Neuronal stem cell (in vitro differentiated cells): ENCODE results near the gene CCNT1.
"Not testable (repeated sequence)": the region's sequence is repeated elsewhere in the genome, so short reads cannot be mapped to it uniquely, and the experiment has no call there.

Experiments used
- DNase-seq: peaks from one replicate; pipeline ENCODE4 v3.0.0-alpha.2; 2013; ENCODE audit warnings: low spot score
- H2AFZ ChIP-seq: one replicate; pipeline ENCODE4 v1.6.1; 2013; ENCODE audit warnings: mild to moderate bottlenecking, low read length, inconsistent platforms
- H2AK5ac ChIP-seq: 2 replicates; pipeline ENCODE4 v1.6.1; 2013; ENCODE audit warnings: low read depth, mild to moderate bottlenecking, inconsistent platforms, low read length, moderate library complexity, mixed read lengths
- H2BK120ac ChIP-seq: 2 replicates; pipeline ENCODE4 v1.6.1; 2013; ENCODE audit warnings: low read depth, mild to moderate bottlenecking, inconsistent platforms, low read length, moderate library complexity, mixed read lengths
- H2BK12ac ChIP-seq: one replicate; pipeline ENCODE4 v1.6.1; 2013; ENCODE audit warnings: low read length, inconsistent platforms
- H2BK15ac ChIP-seq: 2 replicates; pipeline ENCODE4 v1.6.1; 2013; ENCODE audit warnings: mild to moderate bottlenecking, low read length, inconsistent platforms, mixed read lengths
- H2BK5ac ChIP-seq: one replicate; pipeline ENCODE4 v1.6.1; 2013; ENCODE audit warnings: inconsistent platforms, mild to moderate bottlenecking, low read length, moderate library complexity
- H3K14ac ChIP-seq: one replicate; pipeline ENCODE4 v1.6.1; 2013; ENCODE audit warnings: low read length, inconsistent platforms
- H3K18ac ChIP-seq: 2 replicates; pipeline ENCODE4 v1.6.1; 2013; ENCODE audit warnings: low read length, inconsistent platforms
- H3K23ac ChIP-seq: 2 replicates; pipeline ENCODE4 v1.6.1; 2013; ENCODE audit warnings: low read depth, mild to moderate bottlenecking, mixed read lengths, low read length, inconsistent platforms; ENCODE audit not compliant: poor library complexity
- H3K27ac ChIP-seq: replicated peaks from 3 replicates; pipeline ENCODE4 v1.5.1; 2013; ENCODE audit warnings: low read length, inconsistent platforms
- H3K27me3 ChIP-seq, 3 experiments: 2 replicates each; pipeline ENCODE4 v1.6.1; 2013; ENCODE audit warnings: low read length in 3 of 3, mild to moderate bottlenecking in 2 of 3, inconsistent platforms in 1 of 3, low read depth in 1 of 3, mixed read lengths in 1 of 3, moderate library complexity in 1 of 3; ENCODE audit not compliant: control insufficient read depth in 3 of 3, insufficient read depth in 3 of 3
- H3K36me3 ChIP-seq, 2 donors: replicated peaks in 1 of 2; 2 replicates each; pipeline ENCODE4 v1.6.1; 2013; ENCODE audit warnings: low read length in 2 of 2; ENCODE audit not compliant: control insufficient read depth in 2 of 2, insufficient read depth in 2 of 2
- H3K4ac ChIP-seq: 2 replicates; pipeline ENCODE4 v1.6.1; 2013; ENCODE audit warnings: inconsistent platforms, mild to moderate bottlenecking, low read length, moderate library complexity
- H3K4me1 ChIP-seq, 2 donors: 1 replicate in 1 of 2; 2 replicates in 1 of 2; pipeline ENCODE4 v1.6.1; 2013; ENCODE audit warnings: low read length in 2 of 2, low read depth in 1 of 2; ENCODE audit not compliant: control insufficient read depth in 2 of 2, insufficient read depth in 1 of 2
- H3K4me2 ChIP-seq: one replicate; pipeline ENCODE4 v1.6.1; 2013; ENCODE audit warnings: mild to moderate bottlenecking, low read length, inconsistent platforms; ENCODE audit not compliant: insufficient read depth, poor library complexity, severe bottlenecking
- H3K4me3 ChIP-seq, 2 donors: 2 replicates each; pipeline ENCODE4 v1.5.1; 2013; ENCODE audit warnings: low read length in 2 of 2, mild to moderate bottlenecking in 2 of 2, inconsistent platforms in 1 of 2, moderate library complexity in 1 of 2
- H3K79me1 ChIP-seq: one replicate; pipeline ENCODE4 v1.6.1; 2013; ENCODE audit warnings: low read depth, mild to moderate bottlenecking, inconsistent platforms, low read length, moderate library complexity
- H3K9ac ChIP-seq: one replicate; pipeline ENCODE4 v1.6.1; 2013; ENCODE audit warnings: mild to moderate bottlenecking, low read depth, low read length, inconsistent platforms; ENCODE audit not compliant: poor library complexity
- H3K9me3 ChIP-seq, 2 donors: replicated peaks in 1 of 2; 2 replicates each; pipeline versions ENCODE3 to v1.6.1; 2013; ENCODE audit warnings: low read length in 2 of 2, mild to moderate bottlenecking in 2 of 2, inconsistent platforms in 1 of 2, low read depth in 1 of 2, mixed read lengths in 1 of 2, moderate library complexity in 1 of 2; ENCODE audit not compliant: control insufficient read depth in 2 of 2, insufficient read depth in 1 of 2
- H4K8ac ChIP-seq: one replicate; pipeline ENCODE4 v1.6.1; 2013; ENCODE audit warnings: low read depth, mild to moderate bottlenecking, inconsistent platforms, low read length, moderate library complexity
- H4K91ac ChIP-seq: one replicate; pipeline ENCODE4 v1.6.1; 2013; ENCODE audit warnings: low read length, low read depth, mild to moderate bottlenecking, inconsistent platforms; ENCODE audit not compliant: poor library complexity
- WGBS, 2 donors: extraction: QIAGEN DNeasy Blood & Tissue Kit; methylation state at CpG; one replicate each; pipeline ENCODE4 v1.1.7; 2013; ENCODE audit warnings: missing lambda C conversion rate in 2 of 2, mixed read lengths in 1 of 2; ENCODE audit not compliant: insufficient read length in 2 of 2, insufficient replicate concordance in 1 of 2; ENCODE audit errors: extremely low coverage in 2 of 2; 5-methylcytosine and 5-hydroxymethylcytosine counted together

CCNT1 gene

DNA sequence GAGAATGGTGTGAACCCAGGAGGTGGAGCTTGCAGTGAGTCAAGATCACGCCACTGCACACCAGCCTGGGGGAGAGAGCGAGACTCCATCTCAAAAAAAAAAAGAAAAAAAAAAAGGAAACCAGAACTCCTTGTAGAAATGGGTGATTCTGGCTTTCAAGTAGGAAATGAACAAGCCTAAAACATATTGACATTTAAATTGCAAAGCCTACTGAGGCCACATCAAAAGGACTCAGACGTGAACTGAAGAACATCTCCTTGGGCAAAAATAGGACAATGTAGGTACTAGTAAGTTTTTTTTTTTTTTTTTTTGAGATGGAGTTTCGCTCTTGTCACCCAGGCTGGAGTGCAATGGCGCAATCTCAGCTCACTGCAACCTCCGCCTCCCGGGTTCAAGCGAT is 71.2 kb downstream of the CCNT1 start:
- not testable (repeated sequence) for H3K4ac ChIP-seq, H3K4me3 ChIP-seq, H2BK120ac ChIP-seq, H2BK15ac ChIP-seq, H3K23ac ChIP-seq, H2AFZ ChIP-seq, H3K27ac ChIP-seq, H3K4me2 ChIP-seq, H2BK5ac ChIP-seq, H4K91ac ChIP-seq, H2AK5ac ChIP-seq, H3K27me3 ChIP-seq, H3K18ac ChIP-seq, H2BK12ac ChIP-seq, H3K9ac ChIP-seq, H3K14ac ChIP-seq, H3K4me1 ChIP-seq, H4K8ac ChIP-seq, DNase-seq, H3K79me1 ChIP-seq
- peaks cover 12 to 72% of the 10 kb centered on the region in 2 donors for H3K36me3 ChIP-seq
- WGBS, 2 donors: no CpG with 5 or more reads among the region's 8 CpGs
- peaks cover 9 to 23% of the 10 kb centered on the region in 2 donors for H3K9me3 ChIP-seq

DNA sequence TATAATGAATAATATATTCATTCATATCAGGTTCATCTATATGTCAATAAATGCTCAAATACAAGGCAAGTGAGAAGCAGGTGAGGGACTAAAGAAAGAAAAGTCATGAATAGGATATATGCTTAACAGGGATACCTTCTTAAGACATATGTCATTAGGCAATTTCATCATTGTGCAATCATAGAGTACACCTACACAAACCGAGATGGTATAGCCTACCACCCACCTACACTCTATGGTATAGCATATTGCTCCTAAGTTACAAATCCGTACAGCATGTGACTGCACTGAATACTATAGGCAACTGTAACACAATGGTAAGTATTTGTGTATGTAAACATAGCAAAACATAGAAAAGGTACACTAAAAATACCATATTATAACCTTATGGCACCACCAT is 73.5 kb downstream of the CCNT1 start:
- no peak overlapping the region for H3K4me3 ChIP-seq
- no peaks in the 10 kb centered on the region for H3K4me1 ChIP-seq
- no peak overlapping the region for H4K91ac ChIP-seq
- H2AK5ac ChIP-seq: no peak overlapping the region
- no CpG with 5 or more reads among the region's 2 CpGs for WGBS, 2 donors
- H3K79me1 ChIP-seq: no peaks in the 10 kb centered on the region
- no peak overlapping the region for H3K14ac ChIP-seq
- no peak overlapping the region for H3K23ac ChIP-seq
- no peak overlapping the region for H2BK120ac ChIP-seq
- no peak overlapping the region for H2BK15ac ChIP-seq
- H3K36me3 ChIP-seq: peaks cover 9 to 49% of the 10 kb centered on the region in 2 donors
- DNase-seq: no peak
- H3K18ac ChIP-seq: no peak overlapping the region
- H2BK5ac ChIP-seq: no peak overlapping the region
- no peak overlapping the region for H4K8ac ChIP-seq
- no peaks in the 10 kb centered on the region for H3K27me3 ChIP-seq
- no peak overlapping the region for H2AFZ ChIP-seq
- H3K27ac ChIP-seq: no peak overlapping the region
- no peak overlapping the region for H2BK12ac ChIP-seq
- no peak overlapping the region for H3K9ac ChIP-seq
- peaks cover 9 to 23% of the 10 kb centered on the region in 2 donors for H3K9me3 ChIP-seq
- no peak overlapping the region for H3K4ac ChIP-seq
- H3K4me2 ChIP-seq: no peak overlapping the region

DNA sequence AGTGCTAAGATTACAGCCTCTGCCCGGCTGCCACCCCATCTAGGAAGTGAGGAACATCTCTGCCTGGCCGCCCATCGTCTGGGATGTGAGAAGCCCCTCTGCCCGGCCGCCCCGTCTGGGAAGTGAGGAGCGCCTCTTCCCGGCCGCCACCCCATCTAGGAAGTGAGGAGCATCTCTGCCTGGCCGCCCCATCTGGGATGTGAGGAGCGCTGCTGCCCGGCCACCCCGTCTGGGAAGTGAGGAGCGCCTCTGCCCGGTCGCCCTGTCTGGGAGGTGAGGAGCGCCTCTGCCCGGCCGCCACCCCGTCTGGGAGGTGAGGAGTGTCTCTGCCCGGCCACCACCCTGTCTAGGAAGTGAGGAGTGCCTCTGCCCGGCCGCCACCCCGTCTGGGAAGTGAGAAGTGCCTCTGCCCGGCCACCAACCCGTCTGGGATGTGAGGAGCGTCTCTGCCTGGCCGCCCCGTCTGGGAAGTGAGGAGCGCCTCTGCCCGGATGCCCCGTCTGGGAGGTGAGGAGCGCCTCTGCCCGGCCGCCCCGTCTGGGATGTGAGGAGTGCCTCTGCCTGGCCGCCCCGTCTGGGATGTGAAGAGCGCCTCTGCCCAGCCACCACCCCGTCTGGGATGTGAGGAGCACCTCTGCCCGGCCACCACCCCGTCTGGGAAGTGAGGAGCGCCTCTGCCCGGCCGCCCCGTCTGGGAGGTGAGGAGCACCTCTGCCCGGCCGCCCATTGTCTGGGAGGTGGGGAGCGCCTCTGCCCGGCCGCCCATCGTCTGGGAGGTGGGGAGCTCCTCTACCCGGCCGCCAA is 74.6 kb downstream of the CCNT1 start:
- not testable (repeated sequence) for H3K4ac ChIP-seq, H3K4me2 ChIP-seq, H4K91ac ChIP-seq, H2AK5ac ChIP-seq, H2BK15ac ChIP-seq, H3K4me3 ChIP-seq, H3K27me3 ChIP-seq, H2AFZ ChIP-seq, H2BK5ac ChIP-seq, H3K14ac ChIP-seq, H4K8ac ChIP-seq, H3K79me1 ChIP-seq, H2BK120ac ChIP-seq, H2BK12ac ChIP-seq, H3K4me1 ChIP-seq, H3K9ac ChIP-seq, H3K23ac ChIP-seq, H3K18ac ChIP-seq, DNase-seq, H3K27ac ChIP-seq
- H3K9me3 ChIP-seq: peaks cover 9 to 23% of the 10 kb centered on the region in 2 donors
- H3K36me3 ChIP-seq: peaks cover 8 to 40% of the 10 kb centered on the region in 2 donors
- no CpG with 5 or more reads among the region's 54 CpGs for WGBS, 2 donors

DNA sequence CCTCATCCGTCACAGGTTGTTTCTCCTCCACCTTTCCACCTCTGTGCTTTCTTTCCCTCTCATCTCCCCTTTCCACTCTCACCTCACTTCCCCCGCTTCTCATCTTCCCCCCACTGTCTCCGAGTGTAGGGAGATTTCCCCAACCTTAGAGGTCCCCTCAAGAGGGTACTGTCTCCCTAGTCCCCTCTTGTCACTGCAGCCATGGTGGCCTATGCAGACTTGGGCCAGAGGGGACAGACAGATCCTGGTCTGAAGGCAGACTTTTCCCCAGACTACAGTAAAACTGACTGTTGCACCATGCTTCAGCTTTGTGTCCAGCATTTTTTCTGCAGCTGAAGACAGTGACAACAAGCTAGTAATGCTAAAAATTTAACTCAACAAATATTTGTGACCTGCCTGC is 75.7 kb downstream of the CCNT1 start:
- no peak overlapping the region for H2BK15ac ChIP-seq
- no peak overlapping the region for H3K18ac ChIP-seq
- no peaks in the 10 kb centered on the region for H3K79me1 ChIP-seq
- WGBS, 2 donors: 100% methylated on average over 1 of the region's 3 CpGs
- no peak overlapping the region for H3K9ac ChIP-seq
- no peak overlapping the region for H3K14ac ChIP-seq
- no peak overlapping the region for H3K4ac ChIP-seq
- no peak overlapping the region for H3K23ac ChIP-seq
- peaks cover 7 to 29% of the 10 kb centered on the region in 2 donors for H3K36me3 ChIP-seq
- H3K27me3 ChIP-seq: no peaks in the 10 kb centered on the region
- no peak overlapping the region for H2AFZ ChIP-seq
- DNase-seq: no peak
- H2BK12ac ChIP-seq: no peak overlapping the region
- no peak overlapping the region for H3K4me2 ChIP-seq
- H2AK5ac ChIP-seq: no peak overlapping the region
- H3K4me1 ChIP-seq: no peaks in the 10 kb centered on the region
- H2BK120ac ChIP-seq: no peak overlapping the region
- no peak overlapping the region for H4K91ac ChIP-seq
- H3K4me3 ChIP-seq: no peak overlapping the region
- H2BK5ac ChIP-seq: no peak overlapping the region
- H3K27ac ChIP-seq: no peak overlapping the region
- H4K8ac ChIP-seq: no peak overlapping the region
- H3K9me3 ChIP-seq: peaks cover 9 to 23% of the 10 kb centered on the region in 2 donors
